Jurkat, Clone E6-1 (cell line): ENCODE data around the gene ITPRID2. TPM values are rescaled to one million over a fixed set of nuclear protein-coding genes. Genes with fewer than 3 reads are reported as not detected.

ENCODE experiments used
- DNase-seq: peaks from one replicate; pipeline ENCODE4 v3.0.0-alpha.2; 2011; ENCODE audit warnings: low read depth, low spot score
- H3K4me3 ChIP-seq: 2 replicates; pipeline ENCODE4 v1.5.1; 2011; ENCODE audit warnings: mild to moderate bottlenecking, low read length, control low read depth, moderate library complexity
- polyA plus RNA-seq: library from polyadenylated mRNA; unstranded; fragments of >200 nt; gene quantifications from one replicate; pipeline ENCODE4 v1.2.1, GENCODE V29; 2012; ENCODE audit warnings: missing spikeins; ENCODE audit not compliant: insufficient read length, insufficient read depth

ITPRID2 gene
- polyA plus RNA-seq = 66.4 TPM

DNA sequence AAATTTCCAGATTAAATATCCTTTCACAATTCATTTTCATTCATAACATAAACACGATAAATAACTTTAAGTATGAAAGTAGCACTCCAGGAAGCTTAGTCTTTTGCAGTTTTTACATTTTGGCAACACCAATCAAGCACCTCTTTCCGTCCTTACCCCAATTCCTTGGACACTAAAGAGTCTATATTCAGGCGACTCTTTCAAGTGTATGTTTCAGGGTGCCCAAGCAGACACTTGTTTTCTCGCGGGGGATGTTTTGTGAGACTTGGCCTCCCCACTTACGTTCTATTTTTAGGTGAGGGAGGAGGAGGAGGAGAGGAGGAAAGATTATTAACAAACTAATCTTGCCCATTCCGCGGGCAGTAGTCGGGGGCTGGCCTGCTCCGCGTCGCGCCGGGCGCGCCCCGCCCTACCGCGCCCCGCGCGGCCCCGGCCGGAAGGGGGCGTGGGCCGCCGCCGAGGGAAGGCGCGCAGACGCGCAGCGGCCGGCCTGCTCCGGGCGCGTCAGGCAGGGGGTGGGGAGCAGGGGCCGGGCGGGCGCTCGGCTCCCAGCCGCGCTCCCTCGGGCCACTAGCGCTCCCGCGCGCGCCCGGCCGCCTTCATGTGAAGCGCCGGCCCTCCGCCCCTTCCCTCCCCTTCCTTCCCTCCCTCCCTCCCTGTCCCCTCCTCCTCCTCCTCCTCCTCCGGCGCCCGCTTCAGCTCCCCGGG lies at the start of gene ITPRID2:
Gene ITPRID2, plus strand, starts transcription at position 473 of the 708 bp plus-strand sequence. CDS start 337 bp downstream, outside the sequence.
- DNase-seq = peak; percentile 46
- H3K4me3 ChIP-seq = peak within 1 kb of the TSS; percentile 84

DNA sequence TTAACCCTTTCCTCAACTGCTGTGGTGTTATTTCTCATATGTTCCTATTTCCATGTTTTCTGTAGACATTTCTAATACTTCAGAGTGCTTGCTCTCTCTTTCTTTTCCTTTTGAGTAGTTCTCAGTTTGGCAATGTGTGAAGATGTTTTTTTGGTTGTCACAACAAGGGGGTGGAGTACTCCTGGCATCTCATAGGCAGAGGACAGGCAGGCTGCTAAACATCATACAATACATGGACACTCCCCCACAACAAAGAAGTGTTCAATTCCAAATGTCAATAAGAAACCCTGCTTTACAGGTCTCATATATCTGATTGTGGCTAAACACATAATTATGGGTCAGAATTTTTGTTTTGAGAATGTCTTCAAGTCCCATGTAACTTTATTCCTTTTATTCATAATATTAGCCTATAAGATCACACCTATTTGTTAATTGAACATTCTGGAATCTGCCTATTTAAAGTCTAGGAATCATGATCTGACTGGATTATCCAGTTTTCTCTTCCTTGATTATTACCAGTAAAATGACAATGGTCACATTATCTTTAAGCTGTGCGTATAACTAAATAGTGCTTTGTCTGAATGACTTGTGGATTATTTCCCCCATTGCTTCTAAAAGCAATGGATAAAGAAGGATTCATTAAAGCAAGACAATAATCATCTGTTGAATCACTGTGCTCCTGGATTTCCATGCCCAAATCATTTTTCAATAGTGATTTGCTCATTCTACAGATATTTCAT lies 46.8 kb upstream of the ITPRID2 start:
- DNase-seq = no peak
- no peak overlapping the region for H3K4me3 ChIP-seq

DNA sequence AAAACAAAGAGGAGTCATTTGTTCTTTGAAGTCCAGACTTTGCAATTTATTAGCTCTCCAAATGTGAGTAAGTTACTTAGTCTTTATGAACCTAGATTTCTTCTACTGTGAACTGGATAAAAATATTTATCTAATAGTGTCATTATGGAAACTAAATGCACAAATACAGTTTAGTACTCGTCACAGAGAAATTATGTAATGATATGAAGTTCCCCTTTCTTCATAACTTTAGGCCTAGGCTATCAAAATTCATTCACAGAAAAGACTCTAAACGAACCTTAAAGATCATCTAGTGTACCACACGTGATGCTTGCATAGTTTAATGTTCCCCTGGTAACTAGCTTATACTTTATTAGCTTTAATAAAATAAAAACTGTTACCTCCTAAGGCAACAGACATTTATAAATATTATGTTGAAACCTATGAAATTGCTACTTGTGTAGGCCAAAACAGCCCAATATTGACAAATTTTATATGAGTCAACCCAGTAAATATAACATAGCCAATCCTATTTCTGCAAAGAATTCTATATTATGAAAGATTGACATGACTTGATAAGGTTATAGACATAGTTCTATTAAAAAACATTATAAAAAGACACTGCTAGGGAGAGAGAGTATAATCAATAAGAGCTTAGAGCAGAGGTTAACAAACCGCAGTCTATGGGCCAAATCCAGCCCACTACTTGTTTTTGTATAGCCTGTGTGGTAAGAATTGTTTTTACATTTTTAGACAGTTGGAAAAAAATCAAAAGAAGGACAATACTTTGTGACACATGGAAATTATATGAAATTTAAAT lies 44.9 kb upstream of the ITPRID2 start:
- no peak for DNase-seq
- H3K4me3 ChIP-seq = no peak overlapping the region

DNA sequence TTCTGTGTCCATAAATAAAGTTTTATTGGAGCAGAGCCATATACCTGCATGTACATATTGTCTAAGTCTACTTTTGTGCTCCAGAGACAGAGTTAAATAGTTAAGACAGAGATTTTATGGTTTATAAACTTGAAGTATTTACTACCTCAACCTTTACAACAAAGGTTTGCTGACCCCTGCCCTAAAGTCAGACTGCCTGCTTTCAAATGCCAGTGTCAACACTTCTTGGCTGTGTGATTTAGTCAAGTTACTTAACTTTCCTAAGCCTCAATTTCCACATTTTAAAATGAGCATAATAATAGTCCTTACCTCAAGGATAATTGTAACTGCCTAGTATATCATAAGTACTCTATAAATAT lies 44.4 kb upstream of the ITPRID2 start:
- no peak overlapping the region for H3K4me3 ChIP-seq
- DNase-seq = no peak

DNA sequence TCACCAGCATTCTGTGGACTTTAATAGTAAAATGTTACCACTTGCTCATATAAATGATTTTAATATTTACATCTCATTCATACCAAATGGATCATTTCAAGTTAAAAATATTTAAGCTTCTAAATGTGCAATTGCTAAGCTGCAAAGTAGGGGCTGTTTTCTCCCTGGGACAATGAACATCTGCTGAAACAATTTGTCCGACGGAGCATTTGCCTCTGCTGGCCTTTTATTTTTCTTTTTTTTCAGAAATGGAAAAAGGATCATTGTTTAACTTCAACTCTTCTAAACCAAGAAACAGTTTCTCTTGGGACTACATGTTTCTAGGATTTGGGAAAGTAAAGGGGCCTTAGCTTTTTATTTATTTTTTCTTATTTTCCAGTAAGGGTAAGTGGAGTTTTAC lies 43.8 kb upstream of the ITPRID2 start:
- DNase-seq = no peak
- no peak overlapping the region for H3K4me3 ChIP-seq

DNA sequence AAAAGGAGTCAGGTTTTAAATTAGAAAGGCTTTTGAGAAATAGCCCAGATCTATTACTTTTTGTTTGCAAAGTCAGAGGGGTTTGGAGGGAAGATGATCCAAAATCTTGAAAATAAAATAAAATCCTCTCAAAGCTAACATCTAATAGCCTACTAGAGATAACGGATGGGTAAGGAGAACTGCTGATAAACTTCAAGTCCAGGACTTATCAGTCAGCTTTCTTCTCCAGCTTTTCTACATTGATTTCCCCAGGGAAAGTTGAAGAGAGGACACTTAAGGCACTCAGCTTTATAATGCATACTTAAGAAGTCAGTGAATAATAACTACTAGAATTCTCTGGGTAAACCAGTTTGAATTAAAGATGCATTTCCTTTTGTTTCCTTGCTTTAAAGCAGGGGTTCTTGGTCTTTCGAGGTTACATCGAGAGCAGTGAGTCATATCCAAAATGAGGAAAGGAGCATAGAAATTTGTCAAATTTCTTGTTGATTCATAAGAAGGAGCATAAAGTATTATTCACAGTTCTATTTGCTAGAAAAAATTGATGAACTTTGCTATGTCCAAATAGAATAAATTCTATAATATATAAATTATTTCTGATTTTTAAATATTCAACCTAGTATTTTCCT lies 43.2 kb upstream of the ITPRID2 start:
- H3K4me3 ChIP-seq = no peak overlapping the region
- no peak for DNase-seq

DNA sequence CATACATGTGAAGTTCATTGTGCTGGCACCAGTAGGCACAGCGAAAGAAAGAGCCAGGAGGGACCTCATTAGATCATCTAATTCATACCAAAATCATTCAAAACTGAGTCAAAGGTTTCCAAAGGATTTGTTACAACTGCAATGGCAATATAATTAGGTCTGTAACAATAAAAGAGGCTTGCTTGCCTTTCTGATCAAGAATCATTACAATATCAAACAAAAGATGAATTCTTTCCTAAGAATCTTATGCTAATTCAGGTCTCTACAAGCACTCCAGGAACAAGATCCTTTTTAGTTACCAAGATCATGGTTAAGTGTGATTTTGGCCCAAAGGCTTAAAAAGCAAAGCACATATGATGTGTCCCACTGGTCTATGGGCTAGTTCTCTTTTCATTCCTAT lies 41.9 kb upstream of the ITPRID2 start:
- DNase-seq = no peak
- no peak overlapping the region for H3K4me3 ChIP-seq

DNA sequence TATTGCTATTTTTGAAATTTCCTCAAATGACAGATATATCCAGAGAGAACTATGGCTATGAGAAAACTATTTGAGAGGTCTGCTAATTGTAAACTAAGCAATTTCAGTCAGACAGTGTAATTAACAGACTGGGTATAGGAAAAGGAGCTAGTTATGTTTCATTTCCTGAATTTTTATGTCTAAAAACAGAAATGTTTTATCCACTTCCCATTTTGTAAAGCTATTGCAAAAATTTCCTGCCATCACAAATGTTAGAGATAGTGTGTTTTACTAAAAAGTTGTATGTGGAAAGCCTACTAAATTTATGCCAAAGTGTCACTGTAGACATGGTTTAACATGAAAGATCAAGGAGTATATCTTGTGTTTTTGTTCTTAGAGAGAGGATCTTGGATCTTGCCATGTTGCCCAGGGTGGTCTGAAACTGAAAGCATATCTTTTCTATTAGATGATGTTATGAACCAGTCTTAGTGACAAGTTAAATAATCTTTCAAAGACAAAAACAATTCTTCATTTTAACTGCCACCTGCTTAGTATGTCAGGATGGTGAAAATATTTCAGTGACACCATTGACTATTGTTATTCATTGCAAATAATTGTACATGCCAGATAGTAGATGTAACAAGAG lies 40.5 kb upstream of the ITPRID2 start:
- no peak overlapping the region for H3K4me3 ChIP-seq
- no peak for DNase-seq

DNA sequence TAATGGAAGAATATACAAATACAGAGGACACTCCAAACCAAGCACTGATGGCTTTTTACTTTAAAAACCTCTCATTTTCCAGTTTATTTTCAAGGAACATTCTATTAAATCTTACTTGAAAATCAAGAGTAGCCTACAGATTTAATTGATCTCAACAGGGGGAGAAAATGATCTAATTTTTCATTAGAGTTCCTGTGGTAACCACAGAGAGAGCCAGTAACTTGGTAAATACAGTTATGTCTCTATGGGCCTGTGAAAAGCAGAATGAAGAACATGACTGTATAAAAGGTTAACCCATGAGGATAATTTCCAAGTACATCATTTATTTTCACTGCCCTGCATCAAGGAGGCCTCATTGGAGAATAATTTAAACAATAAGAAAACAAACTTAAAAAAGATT lies 39.8 kb upstream of the ITPRID2 start:
- no peak for DNase-seq

DNA sequence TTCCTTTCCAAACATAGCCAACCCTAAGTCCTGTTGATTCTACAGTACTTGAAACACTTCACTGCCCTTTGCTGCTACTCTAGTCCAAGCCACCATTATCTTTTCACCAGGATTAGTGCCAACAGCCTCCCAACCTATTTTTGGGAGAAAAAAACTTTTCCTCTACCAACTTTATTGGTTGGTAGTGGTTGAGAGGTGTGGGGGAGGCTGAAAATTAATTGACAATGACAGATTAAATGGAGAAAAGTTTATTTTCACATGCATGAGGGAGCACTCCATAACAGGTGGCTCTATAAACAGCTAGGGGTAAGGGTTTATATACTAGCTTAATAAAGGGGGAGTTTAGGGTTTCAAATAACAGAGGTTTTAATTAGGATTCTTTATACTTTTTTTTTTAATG lies 37.8 kb upstream of the ITPRID2 start:
- no peak overlapping the region for H3K4me3 ChIP-seq
- no peak for DNase-seq

More for the DNA sequence above, 39.8 kb upstream of the ITPRID2 start:
- no peak overlapping the region for H3K4me3 ChIP-seq

DNA sequence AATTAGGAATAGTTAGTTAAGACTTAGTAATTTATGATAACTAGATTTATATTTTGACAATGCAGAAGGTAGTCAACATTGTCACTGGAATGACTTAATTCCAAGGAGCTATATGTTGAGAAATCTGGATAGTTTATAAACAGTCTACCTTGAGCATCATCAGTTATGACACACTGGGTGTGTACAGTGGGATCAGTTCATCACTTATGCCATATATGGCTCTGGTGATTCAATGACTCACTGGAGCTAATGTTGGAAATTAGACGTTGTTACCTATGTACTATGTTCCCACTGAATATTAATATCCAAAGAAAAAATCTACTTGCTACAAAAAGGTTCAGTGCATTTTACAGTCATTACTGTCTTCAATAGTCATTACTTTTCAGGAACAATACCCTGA lies 34.0 kb upstream of the ITPRID2 start:
- H3K4me3 ChIP-seq = no peak overlapping the region
- DNase-seq = no peak

DNA sequence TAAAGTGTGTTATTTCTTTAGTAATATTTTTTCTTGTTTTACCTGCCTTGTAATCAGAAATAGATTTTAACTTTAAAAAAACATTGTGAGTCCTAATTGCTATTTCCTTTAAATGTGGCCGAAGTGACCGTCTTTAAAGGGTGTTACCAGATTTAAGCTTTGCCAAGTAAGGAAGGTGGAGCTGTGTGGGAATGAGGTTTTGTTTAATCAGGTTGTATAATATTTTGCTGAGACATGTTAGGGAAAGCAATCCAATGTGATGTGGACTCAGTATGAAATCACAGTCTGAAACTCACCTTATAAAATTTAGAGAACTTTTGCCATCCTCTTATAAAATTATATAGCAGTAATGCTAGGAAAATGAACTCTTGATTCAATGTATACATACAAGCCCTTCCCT lies 32.9 kb upstream of the ITPRID2 start:
- H3K4me3 ChIP-seq = no peak overlapping the region
- no peak for DNase-seq

DNA sequence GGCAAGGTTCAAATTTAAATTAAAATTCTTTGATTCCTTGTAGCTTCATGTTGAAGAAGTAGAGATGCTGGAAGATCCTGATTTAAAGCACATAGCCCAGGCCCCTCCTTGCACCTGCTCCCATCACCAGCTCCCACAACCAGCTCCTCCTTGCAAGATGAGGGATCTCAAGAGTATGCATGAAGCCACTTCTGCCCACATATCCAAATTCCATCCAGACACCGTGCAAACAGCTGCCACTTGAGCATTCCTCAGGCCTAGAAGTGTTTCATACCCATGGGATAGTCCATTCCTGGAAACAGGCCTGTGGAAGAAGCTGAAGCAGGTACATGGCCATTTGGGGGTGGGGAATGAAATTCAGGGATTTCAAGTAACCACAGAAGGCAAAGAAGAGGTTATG lies 32.4 kb upstream of the ITPRID2 start:
- no peak for DNase-seq
- H3K4me3 ChIP-seq = no peak overlapping the region

DNA sequence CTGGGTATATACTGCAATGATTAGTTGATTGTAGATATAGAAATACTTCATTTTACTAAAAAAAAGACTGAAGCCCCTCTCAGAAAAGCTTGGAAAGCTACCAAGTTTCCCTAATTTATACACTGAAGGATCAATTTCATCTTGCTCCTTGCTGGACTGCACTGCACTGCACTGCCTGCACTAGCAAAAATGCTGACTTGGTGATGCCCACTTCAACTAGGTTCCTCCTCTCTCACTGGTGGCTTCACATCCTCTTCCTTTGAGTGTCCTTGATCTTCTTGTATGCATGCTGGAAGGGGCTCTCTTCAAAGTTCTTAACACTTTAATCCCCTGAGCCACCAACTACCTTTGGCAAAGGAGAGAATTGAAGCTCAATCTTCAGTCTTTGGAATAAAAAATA lies 31.7 kb upstream of the ITPRID2 start:
- DNase-seq = no peak
- no peak overlapping the region for H3K4me3 ChIP-seq

DNA sequence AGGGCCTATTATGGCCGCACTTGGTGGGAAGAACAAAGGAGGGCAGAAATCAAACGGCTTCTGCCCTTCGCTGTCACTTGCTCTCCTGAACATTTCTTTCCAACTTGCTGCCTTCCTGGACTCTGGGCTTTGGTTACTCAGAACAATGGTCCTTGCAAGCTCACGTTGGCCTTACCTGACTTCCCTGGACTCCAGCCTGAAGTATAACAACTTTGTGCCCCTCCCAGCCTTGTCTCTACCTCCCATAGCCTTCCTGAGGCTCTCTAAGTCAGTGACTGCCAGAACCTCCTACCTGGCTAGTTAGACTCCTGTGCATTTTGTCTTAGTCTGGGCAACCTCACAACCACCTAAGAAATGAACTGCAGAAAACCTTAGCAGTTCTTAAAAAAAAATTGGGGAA lies 30.2 kb upstream of the ITPRID2 start:
- no peak overlapping the region for H3K4me3 ChIP-seq
- DNase-seq = no peak

DNA sequence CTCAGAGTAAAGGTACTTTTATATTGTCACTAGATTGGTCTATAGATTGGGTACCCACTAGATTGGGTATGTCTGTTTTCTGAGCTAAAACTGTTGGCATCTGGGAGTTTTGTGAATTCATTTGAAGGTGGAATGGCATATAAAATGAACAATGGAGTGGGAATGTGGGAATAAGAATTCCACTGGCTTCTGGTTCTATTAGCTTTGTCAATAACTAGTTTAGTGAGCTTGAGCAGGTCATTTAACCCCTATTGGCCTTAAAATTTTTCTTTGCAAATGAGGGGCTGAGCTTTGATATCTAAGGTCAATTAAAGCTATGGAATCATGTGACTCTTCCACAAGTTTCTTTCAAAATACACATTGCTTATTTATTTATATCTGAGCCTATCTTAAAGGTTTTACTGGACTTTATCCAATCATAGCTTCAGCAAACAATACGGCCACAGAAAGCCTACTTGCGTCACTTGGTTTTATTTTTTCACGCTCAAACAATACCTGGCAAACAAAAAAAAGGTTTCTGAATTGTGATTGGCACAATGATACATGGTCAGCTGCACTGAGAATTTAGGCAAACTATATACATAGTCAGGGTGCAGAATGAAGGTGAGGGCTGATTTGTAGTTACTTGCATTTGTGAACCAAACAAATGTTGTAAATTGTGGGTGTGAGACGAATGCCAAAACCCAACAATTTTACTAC lies 28.8 kb upstream of the ITPRID2 start:
- no peak for DNase-seq
- H3K4me3 ChIP-seq = no peak overlapping the region

DNA sequence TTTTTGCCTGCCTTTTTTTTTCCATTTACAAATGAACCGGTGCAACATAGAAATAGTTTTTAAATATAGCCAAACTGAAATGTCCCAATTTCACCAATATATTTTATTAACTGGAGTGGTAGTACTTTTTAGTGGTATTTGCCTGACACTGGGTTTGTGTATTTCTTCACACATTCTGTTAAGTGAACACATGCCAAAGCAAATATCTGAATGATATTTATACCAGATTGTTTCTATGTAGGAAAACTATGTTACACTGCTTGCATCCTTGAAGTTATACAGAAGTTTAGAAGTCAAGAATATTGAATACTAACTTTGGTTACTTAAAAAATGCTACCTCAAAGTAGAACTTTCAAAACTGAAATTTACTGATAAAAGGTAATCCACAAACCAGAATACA lies 19.4 kb upstream of the ITPRID2 start:
- no peak overlapping the region for H3K4me3 ChIP-seq
- DNase-seq = no peak

DNA sequence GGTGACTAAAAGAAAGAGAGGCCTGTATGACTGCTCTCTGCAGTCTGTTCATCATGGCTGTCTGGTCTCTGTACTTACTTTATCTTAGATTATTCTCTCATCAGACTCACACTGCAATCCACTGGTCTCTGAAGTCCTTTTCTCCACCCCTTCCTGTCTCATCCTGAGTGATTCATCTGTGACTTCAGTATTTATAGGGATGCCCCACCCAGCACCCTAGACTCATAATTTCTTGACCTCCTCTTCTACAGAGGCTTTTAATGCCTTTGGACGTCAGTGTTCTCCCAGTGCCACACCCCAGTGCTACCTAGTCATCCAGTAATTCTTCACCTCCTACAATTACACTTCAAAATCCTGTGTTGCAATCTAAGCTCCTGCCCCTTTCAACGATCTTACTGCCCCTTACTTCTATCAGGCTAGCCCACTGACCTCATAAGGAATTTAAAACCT lies 14.9 kb upstream of the ITPRID2 start:
- DNase-seq = no peak
- no peak overlapping the region for H3K4me3 ChIP-seq
